ENCODE results near the gene HLCS.

HLCS gene

DNA sequence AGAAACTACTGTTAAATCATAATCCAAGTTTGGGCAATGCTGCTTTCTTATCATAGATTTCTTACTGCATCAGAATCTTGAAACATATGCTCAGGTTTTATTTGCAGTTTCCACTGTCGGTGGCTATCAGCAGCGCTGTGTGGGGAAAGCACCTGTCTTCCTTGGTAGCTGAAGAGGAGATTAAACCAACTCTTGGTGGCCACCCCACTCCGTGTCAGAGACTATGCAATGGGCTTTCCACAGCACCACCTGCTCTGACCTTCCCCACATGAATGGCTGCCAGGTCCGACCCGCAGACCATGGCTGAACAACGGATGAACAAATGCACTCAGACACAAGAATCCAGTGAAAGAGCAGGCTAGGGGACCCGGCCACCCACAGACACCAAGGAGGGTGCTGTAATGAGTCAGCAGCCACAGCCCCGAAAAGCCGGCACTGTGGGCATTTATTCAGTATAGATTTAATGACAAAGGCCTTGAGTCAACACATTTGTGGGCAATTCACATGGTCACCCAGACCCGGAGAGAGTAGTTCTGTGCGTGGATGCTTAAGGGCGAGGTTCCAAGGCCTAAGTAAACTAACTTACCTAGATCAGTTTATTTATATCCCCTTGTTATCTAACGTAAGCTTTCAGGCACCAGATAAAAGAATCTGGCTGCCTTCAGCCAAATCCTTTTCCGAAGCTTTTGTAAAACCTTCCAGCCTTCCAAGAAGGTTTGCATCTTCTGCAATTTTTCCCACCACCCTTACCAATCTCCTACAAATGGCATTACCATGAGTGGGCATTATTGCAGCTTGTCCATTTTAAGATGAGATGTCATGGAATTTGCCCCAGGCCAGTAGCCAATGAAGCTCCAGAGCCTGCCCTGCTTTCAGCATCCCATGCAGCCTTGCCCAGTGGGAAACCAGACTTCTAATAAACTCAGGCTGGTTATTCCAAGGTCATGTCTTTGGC lies 82.7 kb downstream of the HLCS start:
- POLR2A ChIA-PET = no interaction called here
- CTCF ChIA-PET = interaction anchor here (0.6 to 1.2 kb wide), 2 partner anchors 8 to 128 kb away, joined by 3 read pairs; no protein-coding TSS in a partner anchor
- DNase-seq (ENCODE audit: low read depth, low spot score) = no peak
- TF ChIP-seq CTCF (IDR thresholded peaks at IDR 0.05; ENCODE audit: insufficient read depth, low read length, missing control alignments) = no peak
- H3K4me3 ChIP-seq (ENCODE audit: low read depth, low read length) = no peak overlapping the region

DNA sequence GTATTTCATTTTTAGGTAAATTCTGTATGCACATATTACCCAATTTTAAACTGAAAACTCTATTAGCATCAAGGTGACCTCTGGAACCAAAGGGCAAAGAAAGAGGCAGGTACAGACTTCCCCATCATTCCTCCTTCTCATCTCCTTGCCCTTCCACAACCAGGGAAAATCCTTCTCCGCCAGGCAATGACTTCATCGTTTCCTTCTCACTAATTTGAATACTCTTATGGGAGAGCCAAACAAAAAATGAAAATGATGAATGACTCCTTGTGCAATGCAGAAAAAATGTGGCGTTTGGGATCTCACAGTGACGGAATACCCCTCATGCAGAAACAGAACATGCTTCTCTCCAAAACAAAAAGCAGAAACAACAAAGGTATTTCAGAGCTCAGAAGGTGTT lies 83.7 kb downstream of the HLCS start:
- no peak overlapping the region for H3K4me3 ChIP-seq (ENCODE audit: low read depth, low read length)
- TF ChIP-seq CTCF (IDR thresholded peaks at IDR 0.05; ENCODE audit: insufficient read depth, low read length, missing control alignments) = no peak
- ChIA-PET POLR2A (no interaction called here), CTCF (no interaction called here)
- no peak for DNase-seq (ENCODE audit: low read depth, low spot score)

- CTCF ChIA-PET = interaction anchor here (1.1 kb wide), 1 partner anchor 16 kb away, joined by 3 read pairs; no protein-coding TSS in a partner anchor
- TF ChIP-seq CTCF (IDR thresholded peaks at IDR 0.05; ENCODE audit: insufficient read depth, low read length, missing control alignments) = no peak
- no peak overlapping the region for H3K4me3 ChIP-seq (ENCODE audit: low read depth, low read length)
- DNase-seq (ENCODE audit: low read depth, low spot score) = no peak
- POLR2A ChIA-PET = no interaction called here
Observed at GRCh38 chr21:36881228-36881627, 85.2 kb downstream of the HLCS start.

GRCh38 chr21:36879827-36880226 lies 86.6 kb downstream of the HLCS start:
- ChIA-PET CTCF (interaction anchor here (0.8 to 2.1 kb wide), 2 partner anchors 18 to 25 kb away, joined by 3 to 10 read pairs; no protein-coding TSS in a partner anchor), POLR2A (no interaction called here)
- no peak for DNase-seq (ENCODE audit: low read depth, low spot score)
- no peak overlapping the region for H3K4me3 ChIP-seq (ENCODE audit: low read depth, low read length)
- no peak for TF ChIP-seq CTCF (IDR thresholded peaks at IDR 0.05; ENCODE audit: insufficient read depth, low read length, missing control alignments)

DNA sequence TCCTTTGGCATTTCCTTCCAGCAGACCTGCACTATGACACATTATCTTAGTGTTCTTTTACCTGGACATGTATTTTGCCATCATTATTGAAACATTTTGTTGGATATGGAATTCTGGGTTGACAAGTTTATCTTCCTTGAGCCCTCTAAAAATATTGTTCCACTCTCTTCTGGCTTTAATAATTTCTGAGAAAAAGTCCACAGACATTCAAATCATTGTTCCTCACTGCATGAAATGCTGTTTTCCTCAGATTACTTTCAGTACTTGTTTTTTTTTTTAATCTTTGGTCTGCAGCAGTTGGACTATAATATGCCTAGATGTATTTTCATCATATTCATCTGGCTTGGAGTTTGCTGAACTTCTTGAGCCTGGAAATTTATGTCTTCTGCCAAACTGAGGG lies 88.7 kb downstream of the HLCS start:
- no peak for DNase-seq (ENCODE audit: low read depth, low spot score)
- POLR2A ChIA-PET = no interaction called here
- TF ChIP-seq CTCF (IDR thresholded peaks at IDR 0.05; ENCODE audit: insufficient read depth, low read length, missing control alignments) = no peak
- no peak overlapping the region for H3K4me3 ChIP-seq (ENCODE audit: low read depth, low read length)
- CTCF ChIA-PET = no interaction called here

- CTCF ChIA-PET = interaction anchor here (0.7 to 1.3 kb wide), 4 partner anchors 10 to 20 kb away, joined by 3 to 5 read pairs (median 4); no protein-coding TSS in a partner anchor
- TF ChIP-seq CTCF (IDR thresholded peaks at IDR 0.05; ENCODE audit: insufficient read depth, low read length, missing control alignments) = no peak
- POLR2A ChIA-PET = no interaction called here
- no peak overlapping the region for H3K4me3 ChIP-seq (ENCODE audit: low read depth, low read length)
- no peak for DNase-seq (ENCODE audit: low read depth, low spot score)
Observed at GRCh38 chr21:36874665-36875064, 91.8 kb downstream of the HLCS start.

Data from AG04449 (cell line).